GM12878 (cell line): Measurements from ENCODE around the gene USE1. TPM values are rescaled to one million over a fixed set of nuclear protein-coding genes. Genes with fewer than 3 reads are reported as not detected.

Experiments used
- BACH1 ChIP-seq: fragments of 450-650 bp; IDR thresholded peaks from 2 replicates; pipeline ENCODE4 v1.6.1; 2017; ENCODE audit warnings: mild to moderate bottlenecking, borderline replicate concordance
- CHD2 ChIP-seq: IDR thresholded peaks from 2 replicates; pipeline ENCODE4 v1.6.1; 2011; ENCODE audit warnings: low read depth, low read length, improper control_type of control experiment, borderline replicate concordance
- DPF2 ChIP-seq: fragments of 450-650 bp; IDR thresholded peaks from 2 replicates; pipeline ENCODE4 v1.6.1; 2017; ENCODE audit warnings: mild to moderate bottlenecking
- EGR1 ChIP-seq, 2 experiments: IDR thresholded peaks; 1 replicate in 1 of 2; 2 replicates in 1 of 2; pipeline ENCODE4 v1.6.1; 2011 to 2012; ENCODE audit warnings: low read depth in 2 of 2, low read length in 2 of 2, borderline replicate concordance in 1 of 2, mild to moderate bottlenecking in 1 of 2, moderate library complexity in 1 of 2
- ELK1 ChIP-seq: IDR thresholded peaks from 2 replicates; pipeline ENCODE4 v1.6.1; 2012; ENCODE audit warnings: low read depth, low read length, improper control_type of control experiment
- IRF3 ChIP-seq: fragments of 450-650 bp; IDR thresholded peaks from 2 replicates; pipeline ENCODE4 v1.6.1; 2014; ENCODE audit warnings: mild to moderate bottlenecking
- IRF4 ChIP-seq: IDR thresholded peaks from 2 replicates; pipeline ENCODE4 v1.6.1; 2011; ENCODE audit warnings: low read depth, low read length
- MEF2A ChIP-seq: IDR thresholded peaks from 2 replicates; pipeline ENCODE4 v1.6.1; 2011; ENCODE audit warnings: low read depth, mild to moderate bottlenecking, low read length, moderate library complexity; ENCODE audit not compliant: insufficient read depth
- MYC ChIP-seq: IDR thresholded peaks from 2 replicates; pipeline ENCODE4 v1.6.1; 2011; ENCODE audit warnings: mild to moderate bottlenecking, low read length, moderate library complexity, inconsistent platforms; ENCODE audit not compliant: insufficient read depth, insufficient replicate concordance, insufficient read length, severe bottlenecking
- NBN ChIP-seq: fragments of 450-650 bp; IDR thresholded peaks from 2 replicates; pipeline ENCODE4 v1.6.1; 2016
- PAX5 ChIP-seq: IDR thresholded peaks from 2 replicates; pipeline ENCODE4 v1.6.1; 2011; ENCODE audit warnings: low read depth, low read length, borderline replicate concordance
- PRDM15 ChIP-seq: fragments of 450-650 bp; formaldehyde crosslinking; IDR thresholded peaks from 2 replicates; pipeline ENCODE4 v1.4.0; 2020; ENCODE audit warnings: mild to moderate bottlenecking, moderate library complexity
- SKIL ChIP-seq: fragments of 450-650 bp; IDR thresholded peaks from 2 replicates; pipeline ENCODE4 v1.6.1; 2017; ENCODE audit warnings: mild to moderate bottlenecking, low read depth, inconsistent platforms; ENCODE audit not compliant: poor library complexity, severe bottlenecking
- TAF1 ChIP-seq: IDR thresholded peaks from 2 replicates; pipeline ENCODE4 v1.6.1; 2011; ENCODE audit warnings: mild to moderate bottlenecking, low read depth, low read length, borderline replicate concordance
- USF1 ChIP-seq: IDR thresholded peaks from 2 replicates; pipeline ENCODE4 v1.6.1; 2011; ENCODE audit warnings: borderline replicate concordance, low read depth, mild to moderate bottlenecking, moderate library complexity, mixed read lengths, low read length; ENCODE audit not compliant: insufficient read depth; ENCODE audit errors: extremely low read length
- ZSCAN29 ChIP-seq: fragments of 450-650 bp; IDR thresholded peaks from 2 replicates; pipeline ENCODE4 v1.6.1; 2017; ENCODE audit warnings: mild to moderate bottlenecking, moderate library complexity
- polyA plus RNA-seq, 11 experiments: library from polyadenylated mRNA; depleted of rRNA in 4 of 11; unstranded in 6 of 11; stranded (reverse) in 5 of 11; fragments of >200 nt; fragmentation: Nextera tagmentation in 4 of 11; fragmentation: Illumina TruSeq in 1 of 11; extraction: Ambion mirVana in 4 of 11; extraction: Trizol in 1 of 11; gene quantifications; 1 replicate in 1 of 11; 2 replicates in 10 of 11; pipeline versions ENCODE4 v1.2.1 to v1.2.3, GENCODE V29; 2011 to 2016; ENCODE audit warnings: inconsistent platforms in 2 of 11, missing spikeins in 2 of 11, low read depth in 1 of 11
- total RNA-seq, 4 experiments: library from RNA; depleted of rRNA in 3 of 4; stranded (reverse); fragments of >200 nt in 3 of 4; fragmentation: Illumina TruSeq in 1 of 4; extraction: Trizol in 1 of 4; gene quantifications; 2 replicates each; pipeline versions ENCODE4 v1.2.1 to v1.2.3, GENCODE V29; 2013 to 2021

The USE1 gene
- total and polyA plus RNA-seq, 10 of the 15 experiments (the other 5 are each of a cell fraction or from before 2014, with no cell fraction given): 9.7 to 24.0 (median 16.1) TPM

- TF ChIP-seq USF1: no peak
- TF ChIP-seq BACH1: peak; percentile 84
- no peak for TF ChIP-seq PRDM15 (CRISPR knock-in tag)
- no peak for TF ChIP-seq MYC
- peak; percentile 12 to 82 for TF ChIP-seq EGR1 (IDR thresholded peaks at IDR 0.05; ENCODE audit: borderline replicate concordance in 1 of 2, low read depth in 2 of 2, low read length in 2 of 2)
- TF ChIP-seq IRF4: peak; percentile 35; the same call in 1 of the 2 replicates
- TF ChIP-seq IRF3: 0 out of 2 replicates have a peak, but pooled peaks have one; percentile 29
- TF ChIP-seq MEF2A: no peak
- peak; percentile 93 for TF ChIP-seq NBN
- no peak for TF ChIP-seq ZSCAN29
- TF ChIP-seq PAX5: peak; percentile 26; the same call in 1 of the 2 replicates
- peak; percentile 98 for TF ChIP-seq TAF1
- 0 out of 2 replicates have a peak, but pooled peaks have one; percentile 5 for TF ChIP-seq CHD2
- no peak for TF ChIP-seq SKIL
- peak; percentile 96 for TF ChIP-seq ELK1
- peak; percentile 36; the same call in 1 of the 2 replicates for TF ChIP-seq DPF2
Observed at GRCh38 chr19:17215127-17215971, at the start of gene USE1 (continued).
